ENCODE measurements around the gene SCGN. TPM values are rescaled to one million over a fixed set of nuclear protein-coding genes. Genes with fewer than 3 reads are reported as not detected.
A peak's percentile ranks its signal among the peaks of the same experiment; 100 is the strongest.

The SCGN gene
- total RNA-seq, 1 experiment from 2014 or later = not detected

DNA sequence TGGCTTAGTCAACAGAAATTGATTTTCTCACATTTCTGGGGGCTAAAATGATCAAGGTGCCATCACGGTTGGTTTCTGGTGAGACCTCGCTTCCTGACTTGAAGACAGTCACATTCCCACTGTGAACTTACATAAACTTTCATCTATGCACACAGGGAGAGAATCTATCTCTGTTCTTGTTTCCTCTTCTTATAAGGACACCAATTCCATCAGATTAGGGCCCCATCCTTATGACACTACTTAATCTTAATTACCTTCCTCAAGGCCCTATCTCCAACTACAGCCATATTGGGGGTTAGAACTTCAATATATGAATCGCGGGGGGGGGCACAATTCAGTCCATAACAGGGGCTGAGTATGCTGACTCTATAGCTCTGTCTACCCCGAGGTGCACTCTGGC lies 10.6 kb upstream of the SCGN start:
- H3K79me2 ChIP-seq (ENCODE audit: low read length) = no peaks in the 10 kb centered on the region
- no peak overlapping the region for H3K4me3 ChIP-seq (ENCODE audit: low read length)

DNA sequence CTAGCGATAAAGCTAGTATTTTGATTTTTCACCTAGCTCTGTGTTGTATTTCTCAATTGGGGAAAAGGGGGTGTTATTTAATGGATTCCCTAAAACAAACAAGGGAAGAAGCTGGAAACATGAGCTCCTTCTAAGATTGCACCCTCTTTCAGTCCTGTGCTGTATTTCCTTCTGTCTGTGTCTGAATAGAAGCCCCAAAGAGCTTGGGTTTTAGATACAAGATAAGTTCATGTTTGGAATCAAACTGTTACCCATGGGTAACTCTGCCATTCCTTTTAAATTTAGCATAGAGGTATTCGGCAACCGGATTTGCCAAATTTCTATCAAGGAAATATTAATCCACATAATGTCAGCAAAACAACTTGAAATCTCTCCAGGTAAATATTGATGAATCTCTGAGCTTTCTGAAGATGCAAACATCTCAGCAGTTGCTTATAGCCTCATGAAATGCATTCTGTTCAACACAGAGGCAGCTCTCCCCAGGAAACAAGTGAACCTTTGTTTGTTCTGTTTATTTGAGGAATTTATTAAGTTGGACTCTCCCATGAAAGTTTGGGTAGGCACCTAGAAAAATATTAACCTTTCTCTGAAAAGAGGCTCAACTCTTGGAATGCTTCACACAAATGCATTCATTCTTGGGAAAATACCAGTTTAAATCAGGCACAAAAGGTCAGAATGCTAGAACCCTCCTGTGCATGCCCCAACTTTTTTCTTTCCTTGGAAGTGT lies 9.9 kb upstream of the SCGN start:
- Histone ChIP-seq H3K4me3 (ENCODE audit: low read length) (no peak overlapping the region), H3K9me2 (replicated peaks; ENCODE audit: insufficient read depth, low read length) (no peaks in the 10 kb centered on the region), H3K36me3 (ENCODE audit: insufficient read depth, low read length) (no peaks in the 10 kb centered on the region), H3K9ac (ENCODE audit: low read length) (no peak overlapping the region), H3K9me3 (ENCODE audit: low read length) (no peaks in the 10 kb centered on the region), H3K4me2 (ENCODE audit: low read depth, low read length, poor library complexity, severe bottlenecking) (no peak overlapping the region), H3K4me1 (ENCODE audit: low read length) (no peaks in the 10 kb centered on the region), H3K27me3 (ENCODE audit: low read length) (no peaks in the 10 kb centered on the region), H3K79me2 (ENCODE audit: low read length) (no peaks in the 10 kb centered on the region), H4K20me1 (ENCODE audit: insufficient read depth, low read depth, low read length) (no peaks in the 10 kb centered on the region), H2AFZ (ENCODE audit: low read length) (no peak overlapping the region), H3K27ac (ENCODE audit: low read length) (no peak overlapping the region)
- DNase-seq = no peak

More for the DNA sequence above, 10.6 kb upstream of the SCGN start:
- Histone ChIP-seq H3K9ac (ENCODE audit: low read length) (no peak overlapping the region), H3K9me3 (ENCODE audit: low read length) (no peaks in the 10 kb centered on the region), H3K4me1 (ENCODE audit: low read length) (no peaks in the 10 kb centered on the region), H2AFZ (ENCODE audit: low read length) (no peak overlapping the region), H4K20me1 (ENCODE audit: insufficient read depth, low read depth, low read length) (no peaks in the 10 kb centered on the region), H3K27ac (ENCODE audit: low read length) (no peak overlapping the region), H3K27me3 (ENCODE audit: low read length) (no peaks in the 10 kb centered on the region), H3K9me2 (replicated peaks; ENCODE audit: insufficient read depth, low read length) (no peaks in the 10 kb centered on the region), H3K36me3 (ENCODE audit: insufficient read depth, low read length) (no peaks in the 10 kb centered on the region), H3K4me2 (ENCODE audit: low read depth, low read length, poor library complexity, severe bottlenecking) (no peak overlapping the region)
- DNase-seq = no peak

DNA sequence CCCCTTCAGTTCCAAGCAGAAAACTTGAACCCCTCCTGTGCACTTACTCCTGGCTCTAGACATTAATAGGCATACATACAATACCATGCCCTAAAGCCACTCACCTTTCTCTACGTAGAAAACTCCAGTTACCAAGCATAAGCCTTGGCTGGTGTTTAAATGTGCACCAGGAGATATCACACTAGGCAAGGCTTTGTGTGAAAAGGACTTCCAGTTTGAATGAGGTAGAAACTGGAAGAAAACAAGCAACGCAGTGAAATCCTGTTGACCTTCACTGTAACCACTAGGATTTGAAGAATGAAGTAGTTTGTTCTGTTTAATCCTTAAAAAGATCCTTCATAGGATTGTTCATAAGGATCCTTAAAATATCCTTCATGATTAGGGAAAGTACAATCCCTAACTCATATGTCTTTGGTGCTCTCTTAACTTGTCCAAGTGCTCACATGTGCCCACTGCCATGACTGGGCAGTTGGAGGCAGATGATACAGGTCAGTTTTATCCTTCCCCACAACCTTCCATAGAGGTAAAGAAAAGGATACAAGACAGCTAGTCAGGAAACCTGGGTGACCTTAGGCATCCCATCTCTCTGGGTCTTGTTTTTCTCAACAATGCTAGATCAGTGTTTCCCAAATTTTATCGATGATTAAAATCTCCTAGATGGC lies 9.2 kb upstream of the SCGN start:
- no peak overlapping the region for H3K4me3 ChIP-seq (ENCODE audit: low read length)
- H3K27ac ChIP-seq (ENCODE audit: low read length) = no peak overlapping the region
- H4K20me1 ChIP-seq (ENCODE audit: insufficient read depth, low read depth, low read length) = no peaks in the 10 kb centered on the region
- no peaks in the 10 kb centered on the region for H3K9me3 ChIP-seq (ENCODE audit: low read length)
- no peaks in the 10 kb centered on the region for H3K4me1 ChIP-seq (ENCODE audit: low read length)
- DNase-seq = no peak
- no peak overlapping the region for H2AFZ ChIP-seq (ENCODE audit: low read length)
- H3K9ac ChIP-seq (ENCODE audit: low read length) = no peak overlapping the region
- no peaks in the 10 kb centered on the region for H3K36me3 ChIP-seq (ENCODE audit: insufficient read depth, low read length)
- H3K79me2 ChIP-seq (ENCODE audit: low read length) = no peaks in the 10 kb centered on the region
- H3K27me3 ChIP-seq (ENCODE audit: low read length) = no peaks in the 10 kb centered on the region
- H3K9me2 ChIP-seq (replicated peaks; ENCODE audit: insufficient read depth, low read length) = no peaks in the 10 kb centered on the region
- no peak overlapping the region for H3K4me2 ChIP-seq (ENCODE audit: low read depth, low read length, poor library complexity, severe bottlenecking)

DNA sequence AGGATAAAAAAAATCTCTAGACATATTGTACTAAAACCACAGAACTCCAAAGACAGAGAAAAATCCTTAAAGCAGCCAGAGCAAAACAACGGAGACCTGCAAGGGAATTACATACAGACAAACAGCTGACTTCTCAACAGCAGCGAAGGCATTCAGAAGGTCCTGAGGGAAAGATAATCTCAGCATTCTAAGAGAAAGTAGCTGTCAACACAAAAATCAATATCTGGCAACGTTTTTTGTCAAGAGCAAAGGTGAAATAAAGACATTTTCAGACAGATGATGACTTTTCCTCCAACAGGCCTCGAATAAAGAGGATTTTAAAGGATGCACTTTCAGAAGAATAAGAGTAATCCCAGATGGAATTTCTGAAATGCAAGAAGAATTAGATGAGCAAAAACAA lies 6.1 kb upstream of the SCGN start:
- H3K4me2 ChIP-seq (ENCODE audit: low read depth, low read length, poor library complexity, severe bottlenecking) = no peak overlapping the region
- H3K4me3 ChIP-seq (ENCODE audit: low read length) = no peak overlapping the region
- H3K9me2 ChIP-seq (replicated peaks; ENCODE audit: insufficient read depth, low read length) = no peaks in the 10 kb centered on the region
- no peaks in the 10 kb centered on the region for H3K79me2 ChIP-seq (ENCODE audit: low read length)
- H3K27ac ChIP-seq (ENCODE audit: low read length) = no peak overlapping the region
- no peaks in the 10 kb centered on the region for H3K36me3 ChIP-seq (ENCODE audit: insufficient read depth, low read length)
- H3K9me3 ChIP-seq (ENCODE audit: low read length) = no peaks in the 10 kb centered on the region
- no peaks in the 10 kb centered on the region for H4K20me1 ChIP-seq (ENCODE audit: insufficient read depth, low read depth, low read length)
- no peaks in the 10 kb centered on the region for H3K27me3 ChIP-seq (ENCODE audit: low read length)
- no peak for DNase-seq
- H3K9ac ChIP-seq (ENCODE audit: low read length) = no peak overlapping the region
- no peaks in the 10 kb centered on the region for H3K4me1 ChIP-seq (ENCODE audit: low read length)
- H2AFZ ChIP-seq (ENCODE audit: low read length) = no peak overlapping the region

DNA sequence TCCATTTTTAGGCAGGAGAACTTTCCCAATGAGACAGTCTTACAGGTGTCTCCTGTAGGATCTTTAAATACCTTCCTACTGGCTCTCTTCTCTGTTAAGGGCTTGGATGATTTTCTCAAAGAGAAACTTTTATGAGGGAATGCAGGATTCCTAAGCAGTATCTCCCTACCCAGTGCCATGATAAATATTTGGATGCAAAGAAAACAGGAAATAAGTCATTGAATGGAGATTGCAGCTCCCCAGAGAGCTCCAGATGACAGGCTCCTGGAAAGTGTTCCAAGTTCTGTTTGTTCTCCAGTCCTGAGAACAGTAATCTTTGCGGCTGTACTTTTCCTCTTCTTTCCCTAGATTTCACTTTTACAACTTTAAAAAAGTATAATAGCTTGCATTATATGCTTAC lies 2.4 kb upstream of the SCGN start:
- no peak overlapping the region for H2AFZ ChIP-seq (ENCODE audit: low read length)
- H3K9me3 ChIP-seq (ENCODE audit: low read length) = no peaks in the 10 kb centered on the region
- H3K27ac ChIP-seq (ENCODE audit: low read length) = no peak overlapping the region
- H4K20me1 ChIP-seq (ENCODE audit: insufficient read depth, low read depth, low read length) = no peaks in the 10 kb centered on the region
- H3K9ac ChIP-seq (ENCODE audit: low read length) = no peak overlapping the region
- H3K4me1 ChIP-seq (ENCODE audit: low read length) = no peaks in the 10 kb centered on the region
- H3K36me3 ChIP-seq (ENCODE audit: insufficient read depth, low read length) = no peaks in the 10 kb centered on the region
- H3K79me2 ChIP-seq (ENCODE audit: low read length) = no peaks in the 10 kb centered on the region
- peak; percentile 32 for DNase-seq
- no peaks in the 10 kb centered on the region for H3K9me2 ChIP-seq (replicated peaks; ENCODE audit: insufficient read depth, low read length)
- H3K4me2 ChIP-seq (ENCODE audit: low read depth, low read length, poor library complexity, severe bottlenecking) = no peak overlapping the region
- H3K4me3 ChIP-seq (ENCODE audit: low read length) = no peak overlapping the region
- no peaks in the 10 kb centered on the region for H3K27me3 ChIP-seq (ENCODE audit: low read length)

DNA sequence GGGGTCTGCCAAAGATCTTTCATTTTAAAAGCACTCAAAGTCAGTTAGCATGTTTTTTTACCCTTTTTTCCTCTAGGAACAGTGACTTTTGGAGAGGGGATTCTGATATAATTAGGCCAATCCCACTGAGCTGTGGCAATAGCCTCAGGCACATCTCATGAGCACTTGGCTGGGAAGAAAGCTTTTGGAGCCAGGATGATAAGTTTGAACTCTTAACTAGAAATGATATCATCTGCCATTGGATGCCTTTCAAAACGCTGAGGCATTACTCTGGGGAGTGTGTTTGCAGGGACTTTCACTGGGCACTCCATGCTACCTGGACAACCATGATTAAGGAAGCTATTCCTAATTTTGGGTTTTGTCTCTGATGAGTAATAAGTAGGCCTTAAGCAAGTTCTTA lies 3.7 kb downstream of the SCGN start:
- no peak overlapping the region for H3K9ac ChIP-seq (ENCODE audit: low read length)
- H3K27me3 ChIP-seq (ENCODE audit: low read length) = no peaks in the 10 kb centered on the region
- H3K4me2 ChIP-seq (ENCODE audit: low read depth, low read length, poor library complexity, severe bottlenecking) = no peak overlapping the region
- DNase-seq = no peak
- no peak overlapping the region for H3K27ac ChIP-seq (ENCODE audit: low read length)
- H3K9me3 ChIP-seq (ENCODE audit: low read length) = no peaks in the 10 kb centered on the region
- no peaks in the 10 kb centered on the region for H3K79me2 ChIP-seq (ENCODE audit: low read length)
- H2AFZ ChIP-seq (ENCODE audit: low read length) = no peak overlapping the region
- no peak overlapping the region for H3K4me3 ChIP-seq (ENCODE audit: low read length)
- H3K36me3 ChIP-seq (ENCODE audit: insufficient read depth, low read length) = no peaks in the 10 kb centered on the region
- no peaks in the 10 kb centered on the region for H4K20me1 ChIP-seq (ENCODE audit: insufficient read depth, low read depth, low read length)
- no peaks in the 10 kb centered on the region for H3K4me1 ChIP-seq (ENCODE audit: low read length)
- H3K9me2 ChIP-seq (replicated peaks; ENCODE audit: insufficient read depth, low read length) = no peaks in the 10 kb centered on the region

DNA sequence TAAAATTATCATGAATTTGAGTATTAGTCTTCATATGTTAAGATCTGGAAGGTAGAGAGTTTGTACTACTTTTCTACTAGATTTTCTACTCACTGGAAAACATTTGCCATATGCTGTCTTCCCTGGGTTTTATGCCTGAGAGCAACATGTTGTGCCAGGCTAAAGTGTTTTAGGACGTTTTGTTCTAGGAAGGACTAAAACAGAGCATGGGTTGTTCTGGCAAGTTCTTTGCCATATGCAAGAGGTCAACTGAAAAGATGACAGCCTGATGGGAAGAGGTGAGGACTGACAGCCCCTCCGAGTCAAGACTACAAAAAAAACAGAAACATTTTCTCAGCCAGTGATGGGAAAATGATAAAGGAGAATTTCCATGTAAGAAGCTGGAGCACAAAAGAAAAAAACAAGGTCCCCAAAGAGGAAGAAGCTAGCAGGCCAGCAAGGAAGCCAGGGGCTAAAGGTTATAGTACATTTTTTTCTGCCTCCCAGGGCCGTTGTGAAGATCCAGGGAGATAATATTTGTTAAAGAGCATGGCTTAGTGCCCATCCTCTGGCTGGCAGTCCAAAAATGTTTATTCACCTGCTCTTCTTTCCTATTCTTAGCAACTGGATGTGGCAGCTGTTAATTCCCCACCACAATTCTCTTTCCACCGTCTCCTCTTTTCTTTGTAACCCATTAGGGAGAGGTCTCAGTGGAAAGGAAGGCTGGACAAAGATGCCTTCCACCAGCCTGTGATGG lies 7.8 kb downstream of the SCGN start:
- no peak overlapping the region for H3K4me2 ChIP-seq (ENCODE audit: low read depth, low read length, poor library complexity, severe bottlenecking)
- H3K9me3 ChIP-seq (ENCODE audit: low read length) = no peaks in the 10 kb centered on the region
- H3K4me1 ChIP-seq (ENCODE audit: low read length) = no peaks in the 10 kb centered on the region

DNA sequence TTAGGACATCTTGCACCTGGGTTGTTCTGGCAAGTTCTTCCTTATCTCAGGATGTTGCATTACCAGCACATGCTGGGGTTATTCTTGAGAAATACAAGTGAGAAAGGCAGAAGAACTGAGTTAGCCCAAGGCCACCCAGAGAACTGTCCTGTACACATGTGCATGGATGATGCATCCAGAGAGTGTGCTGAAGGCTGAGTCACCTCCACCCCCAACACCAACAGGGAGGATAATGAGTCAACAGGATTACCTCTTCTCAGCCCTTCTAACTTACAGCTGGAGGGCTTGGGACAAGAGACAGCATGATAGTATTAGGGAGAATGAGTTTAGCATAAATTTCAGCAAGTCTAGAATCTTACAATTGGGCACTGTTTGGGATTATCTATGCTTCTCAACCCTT lies 8.5 kb downstream of the SCGN start:
- H3K4me2 ChIP-seq (ENCODE audit: low read depth, low read length, poor library complexity, severe bottlenecking) = no peak overlapping the region
- no peak for DNase-seq
- H3K4me3 ChIP-seq (ENCODE audit: low read length) = no peak overlapping the region
- no peaks in the 10 kb centered on the region for H3K9me3 ChIP-seq (ENCODE audit: low read length)
- no peaks in the 10 kb centered on the region for H3K4me1 ChIP-seq (ENCODE audit: low read length)
- H3K9ac ChIP-seq (ENCODE audit: low read length) = no peak overlapping the region
- H3K9me2 ChIP-seq (replicated peaks; ENCODE audit: insufficient read depth, low read length) = no peaks in the 10 kb centered on the region
- H3K27ac ChIP-seq (ENCODE audit: low read length) = no peak overlapping the region
- no peaks in the 10 kb centered on the region for H4K20me1 ChIP-seq (ENCODE audit: insufficient read depth, low read depth, low read length)
- no peaks in the 10 kb centered on the region for H3K36me3 ChIP-seq (ENCODE audit: insufficient read depth, low read length)
- no peaks in the 10 kb centered on the region for H3K79me2 ChIP-seq (ENCODE audit: low read length)
- no peaks in the 10 kb centered on the region for H3K27me3 ChIP-seq (ENCODE audit: low read length)
- no peak overlapping the region for H2AFZ ChIP-seq (ENCODE audit: low read length)

More for the DNA sequence above, 7.8 kb downstream of the SCGN start:
- Histone ChIP-seq H3K27ac (ENCODE audit: low read length) (no peak overlapping the region), H4K20me1 (ENCODE audit: insufficient read depth, low read depth, low read length) (no peaks in the 10 kb centered on the region), H2AFZ (ENCODE audit: low read length) (no peak overlapping the region), H3K9me2 (replicated peaks; ENCODE audit: insufficient read depth, low read length) (no peaks in the 10 kb centered on the region), H3K9ac (ENCODE audit: low read length) (no peak overlapping the region), H3K27me3 (ENCODE audit: low read length) (no peaks in the 10 kb centered on the region), H3K79me2 (ENCODE audit: low read length) (no peaks in the 10 kb centered on the region), H3K36me3 (ENCODE audit: insufficient read depth, low read length) (no peaks in the 10 kb centered on the region), H3K4me3 (ENCODE audit: low read length) (no peak overlapping the region)
- DNase-seq = no peak

Data from Karpas-422 (cell line).